GM21390 (cell line): ENCODE results near the gene ROPN1L.
"Not testable (repeated sequence)": the region's sequence is repeated elsewhere in the genome, so short reads cannot be mapped to it uniquely, and the experiment has no call there.

Source experiments
- ATAC-seq: cut with Tn5 transposase; IDR thresholded peaks from one replicate; pipeline ENCODE4 v1.9.1; 2021; ENCODE audit not compliant: unreplicated experiment

The ROPN1L gene

GRCh38 chr5:10441083-10441991 lies at the start of gene ROPN1L:
ROPN1L (plus strand) TSS chr5:10441879; CDS start chr5:10442168, 289 bp downstream.
- ATAC-seq: peak; percentile 97

DNA sequence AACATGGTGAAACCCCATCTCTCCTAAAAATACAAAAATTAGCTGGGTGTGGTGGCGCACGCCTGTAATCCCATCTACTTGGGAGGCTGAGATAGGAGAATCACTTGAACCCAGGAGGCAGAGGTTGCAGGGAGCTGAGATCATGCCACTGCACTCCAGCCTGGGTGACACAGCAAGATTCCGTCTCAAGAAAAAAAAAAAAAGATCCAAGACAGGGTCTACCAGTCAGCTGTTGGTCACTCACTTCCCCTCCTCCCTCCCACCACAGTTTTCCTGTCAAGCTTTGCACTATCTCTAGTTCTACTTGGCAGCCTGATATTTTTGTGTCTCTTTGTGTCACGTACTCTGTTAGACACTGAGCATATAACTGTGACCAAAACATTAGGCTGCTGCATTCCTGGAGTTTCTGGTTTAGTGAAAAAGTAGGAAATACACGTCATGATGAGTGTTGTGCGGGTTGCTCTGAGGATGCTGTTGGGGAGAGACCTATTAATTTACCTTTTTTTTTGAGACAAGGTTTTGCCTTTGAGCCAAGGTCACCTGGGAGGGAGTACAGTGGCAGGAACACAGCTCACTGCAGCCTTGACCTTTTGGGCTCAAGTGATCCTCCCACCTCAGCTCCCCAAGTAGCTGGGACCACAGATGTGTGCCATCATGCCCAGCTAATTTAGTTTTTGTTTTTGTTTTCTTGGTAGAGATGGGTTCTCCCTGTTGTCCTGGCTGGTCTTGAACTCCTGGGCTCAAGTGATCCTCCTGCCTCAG lies 48.9 kb upstream of the ROPN1L start:
- ATAC-seq: not testable (repeated sequence)

GRCh38 chr5:10393491-10393890 lies 48.2 kb upstream of the ROPN1L start:
- ATAC-seq: no peak

- ATAC-seq: no peak
Observed at GRCh38 chr5:10396552-10396951, 45.1 kb upstream of the ROPN1L start.

GRCh38 chr5:10399839-10400238 lies 41.8 kb upstream of the ROPN1L start:
- ATAC-seq: no peak

DNA sequence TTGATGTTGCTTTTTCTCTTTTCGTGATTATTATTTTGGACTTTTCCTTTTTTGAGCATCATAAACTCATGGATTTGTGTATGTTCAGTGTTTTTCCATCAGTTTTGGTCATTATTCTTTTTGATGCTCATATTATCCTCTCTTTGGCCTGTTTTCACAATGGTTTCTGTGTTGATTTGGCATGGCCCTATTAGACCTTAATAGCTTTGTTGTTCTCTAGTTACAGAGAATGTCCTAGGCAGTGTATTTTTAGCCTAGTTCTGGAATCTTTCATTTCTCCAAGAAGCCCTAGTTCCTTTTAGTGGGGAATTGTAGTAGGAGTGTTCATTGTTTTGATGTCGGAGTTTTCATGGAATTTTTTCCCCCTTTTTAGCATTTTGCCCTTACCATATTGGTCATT lies 41.3 kb upstream of the ROPN1L start:
- ATAC-seq: no peak

DNA sequence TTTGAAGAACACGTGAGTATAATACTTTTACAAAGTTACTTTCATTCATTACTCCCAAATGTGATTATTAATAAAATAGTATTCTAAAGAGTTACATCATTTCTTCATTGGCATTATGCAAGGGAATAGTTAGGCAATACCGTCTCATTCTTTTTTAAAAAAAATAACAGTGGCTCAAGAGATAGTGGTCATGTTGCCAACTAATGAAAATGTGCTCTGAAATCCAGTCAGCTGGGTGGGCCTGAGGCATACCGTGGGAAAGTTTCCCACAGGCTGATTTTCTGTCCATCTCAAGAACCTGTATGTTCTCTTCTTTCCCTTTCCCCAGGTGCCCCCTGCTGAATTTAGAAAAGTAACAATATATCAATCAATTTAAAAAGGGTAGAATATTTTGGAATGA lies 40.8 kb upstream of the ROPN1L start:
- no peak for ATAC-seq

GRCh38 chr5:10401498-10401897 lies 40.2 kb upstream of the ROPN1L start:
- ATAC-seq: peak; percentile 86

GRCh38 chr5:10403829-10404228 lies 37.9 kb upstream of the ROPN1L start:
- ATAC-seq: no peak

- ATAC-seq: no peak
Observed at GRCh38 chr5:10406651-10407050, 35.0 kb upstream of the ROPN1L start.

- no peak for ATAC-seq
Observed at GRCh38 chr5:10409504-10409903, 32.2 kb upstream of the ROPN1L start.

GRCh38 chr5:10410662-10411061 lies 31.0 kb upstream of the ROPN1L start:
- no peak for ATAC-seq

- no peak for ATAC-seq
Observed at GRCh38 chr5:10411336-10411735, 30.3 kb upstream of the ROPN1L start.

DNA sequence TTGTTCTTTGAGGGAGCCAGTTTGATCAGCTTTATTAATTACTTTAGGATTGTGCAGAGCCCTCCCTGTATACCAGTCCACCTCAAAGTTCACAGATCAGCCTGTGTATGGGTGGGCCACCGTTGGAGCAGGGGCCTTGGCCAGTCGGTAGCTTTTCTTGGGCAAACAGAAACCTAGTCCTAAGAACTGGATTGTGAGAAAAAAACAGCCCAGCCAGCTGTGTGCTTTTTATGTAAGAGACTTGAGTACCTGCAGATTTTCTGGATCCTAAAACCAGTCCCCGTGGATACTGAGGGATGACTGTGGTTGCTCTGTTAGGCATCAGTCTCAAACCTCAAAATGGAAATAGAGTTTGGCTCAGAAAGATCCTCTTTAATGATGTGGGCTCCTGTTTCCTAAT lies 24.8 kb upstream of the ROPN1L start:
- no peak for ATAC-seq

GRCh38 chr5:10418654-10419345 lies 22.9 kb upstream of the ROPN1L start:
- peak; percentile 85 for ATAC-seq

DNA sequence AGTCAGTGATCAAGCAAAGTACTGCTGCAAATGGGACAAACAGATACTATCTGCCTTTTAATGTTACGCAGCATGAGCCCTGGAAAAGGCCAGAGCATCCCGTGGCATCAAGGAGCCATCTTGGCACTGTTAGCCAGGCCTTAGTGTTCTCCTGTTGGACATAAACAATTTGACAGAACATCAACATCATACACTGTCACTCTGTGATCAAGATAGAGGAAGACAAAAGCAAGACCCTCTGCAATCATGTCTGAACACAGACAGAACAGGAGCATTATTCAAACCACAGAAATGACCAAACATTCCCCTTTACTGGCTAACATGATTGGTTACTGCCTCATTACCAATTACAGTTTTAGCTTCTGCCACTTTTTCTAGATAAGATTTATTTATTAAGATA lies 21.2 kb upstream of the ROPN1L start:
- no peak for ATAC-seq

- ATAC-seq: no peak
Observed at GRCh38 chr5:10420932-10421331, 20.7 kb upstream of the ROPN1L start.

- ATAC-seq: no peak
Observed at GRCh38 chr5:10421896-10422691, 19.6 kb upstream of the ROPN1L start.

DNA sequence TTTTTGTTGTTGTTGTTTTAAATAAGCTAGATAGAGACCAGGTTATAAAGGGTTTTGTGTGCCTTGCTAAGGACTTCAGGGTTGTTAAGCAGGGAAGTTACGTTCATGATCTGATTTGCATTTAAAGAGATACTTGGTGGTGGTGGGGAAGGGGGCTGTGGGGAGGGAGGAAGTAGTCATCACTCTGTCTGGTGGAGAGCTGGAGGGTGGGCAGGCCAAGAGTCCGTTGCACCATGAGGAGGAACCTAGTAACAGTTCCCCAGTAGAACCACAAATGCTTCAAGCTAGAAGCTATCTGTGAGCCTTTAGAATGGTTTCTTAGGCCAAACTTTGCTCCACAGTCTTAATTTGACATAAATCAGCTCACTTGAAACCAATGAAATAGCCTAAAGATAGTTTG lies 18.7 kb upstream of the ROPN1L start:
- no peak for ATAC-seq

DNA sequence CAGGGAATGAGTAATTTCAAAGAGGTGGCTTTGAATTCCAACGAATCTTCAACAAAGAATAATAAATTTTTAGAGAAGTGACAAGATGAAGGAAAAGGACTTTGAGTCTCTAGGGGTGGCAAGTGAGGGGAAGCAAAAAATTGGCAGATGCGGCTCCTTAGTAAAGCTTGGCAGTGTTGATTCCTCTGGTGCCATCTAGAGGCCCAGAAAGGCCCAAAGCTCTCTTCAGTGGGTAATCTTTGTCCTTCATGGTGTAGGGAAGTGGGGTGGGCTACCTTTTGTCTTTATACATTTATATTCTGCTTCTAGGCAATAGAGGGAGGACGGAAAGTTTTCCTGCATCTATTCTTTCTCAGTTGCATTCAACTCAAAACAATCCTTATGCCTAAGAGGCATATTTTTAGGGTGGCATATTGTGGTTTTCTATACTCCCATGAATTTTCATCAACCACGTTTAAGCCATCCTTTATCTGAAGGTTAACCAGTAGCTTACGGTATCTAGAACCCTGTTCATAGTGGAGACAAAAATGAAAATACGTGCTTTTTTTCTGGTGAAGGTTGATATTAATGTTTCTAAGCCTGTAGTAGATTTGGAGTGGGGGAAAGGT lies 17.5 kb upstream of the ROPN1L start:
- peak; percentile 66 for ATAC-seq
